Cardiac fibroblast (primary cell): ENCODE data around the gene ACADVL.

Source experiments
- DNase-seq, 2 donors: peaks; one replicate each; pipeline versions ENCODE4 v3.0.0 to v3.0.0-alpha.2; 2010; ENCODE audit warnings: low read depth in 2 of 2
- H3K4me3 ChIP-seq, 2 donors: replicated peaks in 1 of 2; 1 replicate in 1 of 2; 2 replicates in 1 of 2; pipeline ENCODE4 v1.5.1; 2011; ENCODE audit warnings: low read depth in 2 of 2, low read length in 2 of 2, mild to moderate bottlenecking in 2 of 2, moderate library complexity in 1 of 2
- TF ChIP-seq, protein P1 (sequence below): IDR thresholded peaks from one replicate; pipeline ENCODE4 v1.5.1; 2011; ENCODE audit warnings: low read depth, mild to moderate bottlenecking, low read length, inconsistent platforms

The ACADVL gene

DNA sequence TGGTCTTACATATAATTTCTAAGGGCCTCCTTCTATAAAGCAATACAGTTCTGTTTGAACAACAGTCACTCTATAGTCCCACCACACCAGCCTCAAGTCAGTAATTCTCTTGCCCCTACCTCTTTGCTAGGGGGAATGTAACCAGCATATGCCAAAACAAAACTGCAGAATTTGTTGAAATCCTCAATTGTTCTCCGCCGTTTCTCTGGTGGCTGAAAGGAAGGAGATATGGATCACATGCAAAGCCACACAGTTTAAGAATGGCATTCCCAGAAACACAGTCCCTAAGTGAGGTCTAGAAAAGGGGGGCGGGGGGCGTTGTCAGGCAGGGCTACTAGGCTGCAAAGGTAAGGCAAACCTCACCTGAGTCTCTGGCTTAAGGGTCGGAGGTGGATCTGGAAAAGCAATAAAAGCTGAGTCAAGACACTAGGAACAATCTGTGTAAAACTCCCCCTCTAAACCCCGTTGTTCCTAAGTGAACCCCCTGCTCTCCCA lies 17.6 kb downstream of the ACADVL start:
- no peak for DNase-seq
- TF ChIP-seq, protein P1, sequence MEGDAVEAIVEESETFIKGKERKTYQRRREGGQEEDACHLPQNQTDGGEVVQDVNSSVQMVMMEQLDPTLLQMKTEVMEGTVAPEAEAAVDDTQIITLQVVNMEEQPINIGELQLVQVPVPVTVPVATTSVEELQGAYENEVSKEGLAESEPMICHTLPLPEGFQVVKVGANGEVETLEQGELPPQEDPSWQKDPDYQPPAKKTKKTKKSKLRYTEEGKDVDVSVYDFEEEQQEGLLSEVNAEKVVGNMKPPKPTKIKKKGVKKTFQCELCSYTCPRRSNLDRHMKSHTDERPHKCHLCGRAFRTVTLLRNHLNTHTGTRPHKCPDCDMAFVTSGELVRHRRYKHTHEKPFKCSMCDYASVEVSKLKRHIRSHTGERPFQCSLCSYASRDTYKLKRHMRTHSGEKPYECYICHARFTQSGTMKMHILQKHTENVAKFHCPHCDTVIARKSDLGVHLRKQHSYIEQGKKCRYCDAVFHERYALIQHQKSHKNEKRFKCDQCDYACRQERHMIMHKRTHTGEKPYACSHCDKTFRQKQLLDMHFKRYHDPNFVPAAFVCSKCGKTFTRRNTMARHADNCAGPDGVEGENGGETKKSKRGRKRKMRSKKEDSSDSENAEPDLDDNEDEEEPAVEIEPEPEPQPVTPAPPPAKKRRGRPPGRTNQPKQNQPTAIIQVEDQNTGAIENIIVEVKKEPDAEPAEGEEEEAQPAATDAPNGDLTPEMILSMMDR, result no peak
- peak overlapping the region; percentile 94 to 100 for H3K4me3 ChIP-seq

DNA sequence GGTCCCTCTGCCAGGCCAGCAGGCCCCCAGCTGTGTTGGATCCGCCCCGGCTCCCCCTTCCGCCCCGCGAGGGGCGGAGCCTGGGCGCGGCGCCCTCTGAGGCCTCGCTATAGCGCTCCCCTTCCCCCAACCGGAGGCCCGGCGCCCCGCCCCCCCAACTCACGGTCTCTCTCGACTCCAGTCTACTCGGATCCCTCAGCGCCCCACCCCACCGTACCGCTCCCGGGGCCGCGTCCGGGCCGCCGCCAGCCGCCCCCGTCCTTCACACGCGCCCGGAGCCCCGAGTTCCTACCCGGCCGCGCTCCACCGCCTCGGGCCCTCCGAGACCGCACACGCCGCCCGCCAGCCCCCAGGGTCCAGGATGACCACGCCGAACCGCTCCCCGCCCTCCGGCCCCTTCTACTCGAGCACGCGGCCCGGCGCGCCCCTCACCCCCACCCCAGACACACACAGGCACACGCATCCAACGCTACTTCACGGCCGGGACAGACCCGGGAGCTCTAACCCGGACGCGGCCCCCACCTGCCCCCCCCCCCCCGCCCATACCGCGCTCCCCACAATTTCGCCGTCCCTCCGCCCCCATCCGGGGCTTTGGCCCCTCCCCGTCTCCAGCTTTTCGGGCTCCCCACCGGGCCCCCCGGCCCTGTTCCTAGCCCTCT lies 18.2 kb downstream of the ACADVL start:
- peak overlapping the region; percentile 94 to 100 for H3K4me3 ChIP-seq
- peak; percentile 71 to 79 for DNase-seq
- TF ChIP-seq, protein P1, result no peak

- TF ChIP-seq, protein P1, result no peak
- peak in 1 of 2 donors; percentile 44 for DNase-seq
- peak overlapping the region; percentile 94 to 100 for H3K4me3 ChIP-seq
These were observed 18.8 kb downstream of the ACADVL start for GRCh38 chr17:7238420-7239090.

GRCh38 chr17:7239091-7240027 lies 19.6 kb downstream of the ACADVL start, which contains the start of gene PHF23:
Gene PHF23, minus strand, starts transcription at chr17:7239457. Its CDS starts 178 bp downstream, at chr17:7239279.
- TF ChIP-seq, protein P1, result no peak
- DNase-seq, result peak; percentile 100
- peak within 1 kb of the TSS; percentile 94 to 100 for H3K4me3 ChIP-seq

GRCh38 chr17:7240375-7240774 lies 20.6 kb downstream of the ACADVL start:
- TF ChIP-seq, protein P1, result no peak
- DNase-seq, result no peak
- peak overlapping the region in 1 of 2 donors; percentile 76 for H3K4me3 ChIP-seq

GRCh38 chr17:7241090-7241733 lies 21.5 kb downstream of the ACADVL start:
- peak overlapping the region; percentile 76 to 95 for H3K4me3 ChIP-seq
- no peak for DNase-seq
- TF ChIP-seq, protein P1, result no peak
